Measurements from ENCODE around the gene MGAM2. TPM values are rescaled to one million over a fixed set of nuclear protein-coding genes. Genes with fewer than 3 reads are reported as not detected.

The MGAM2 gene
- total RNA-seq, 1 donor from 2014 or later: not detected

DNA sequence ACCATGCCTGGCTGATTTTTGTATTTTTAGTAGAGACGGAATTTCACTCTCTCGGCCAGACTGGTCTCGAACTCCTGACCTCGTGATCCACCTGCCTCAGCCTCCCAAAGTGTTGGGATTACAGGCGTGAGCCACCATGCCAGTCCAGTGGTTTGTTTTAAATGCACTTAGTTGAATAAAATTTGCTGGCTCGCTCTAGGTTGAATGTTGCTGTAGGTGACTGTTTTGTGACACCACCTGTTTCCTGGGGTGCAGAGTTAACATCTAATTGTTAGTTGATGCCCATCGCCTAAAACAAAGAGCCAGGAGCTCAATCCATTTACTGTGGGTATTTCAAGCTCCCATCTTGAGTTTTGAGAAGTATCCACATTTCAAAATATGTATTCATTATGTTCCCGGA is 31.2 kb downstream of the MGAM2 start:
- no peak for DNase-seq
- no peak overlapping the region for H3K4me3 Mint-ChIP-seq (ENCODE audit: unreplicated experiment)
- no peak overlapping the region for H3K27ac Mint-ChIP-seq (ENCODE audit: unreplicated experiment)
- H3K4me1 Mint-ChIP-seq (ENCODE audit: low read depth, unreplicated experiment): peaks cover 12% of the 10 kb centered on the region
- no peaks in the 10 kb centered on the region for H3K9me3 Mint-ChIP-seq (ENCODE audit: unreplicated experiment)
- H3K36me3 Mint-ChIP-seq (ENCODE audit: unreplicated experiment): no peaks in the 10 kb centered on the region
- no peak for TF ChIP-seq CTCF (IDR thresholded peaks at IDR 0.05; ENCODE audit: partially characterized antibody, unreplicated experiment)
- no peaks in the 10 kb centered on the region for H3K27me3 Mint-ChIP-seq (ENCODE audit: unreplicated experiment)

DNA sequence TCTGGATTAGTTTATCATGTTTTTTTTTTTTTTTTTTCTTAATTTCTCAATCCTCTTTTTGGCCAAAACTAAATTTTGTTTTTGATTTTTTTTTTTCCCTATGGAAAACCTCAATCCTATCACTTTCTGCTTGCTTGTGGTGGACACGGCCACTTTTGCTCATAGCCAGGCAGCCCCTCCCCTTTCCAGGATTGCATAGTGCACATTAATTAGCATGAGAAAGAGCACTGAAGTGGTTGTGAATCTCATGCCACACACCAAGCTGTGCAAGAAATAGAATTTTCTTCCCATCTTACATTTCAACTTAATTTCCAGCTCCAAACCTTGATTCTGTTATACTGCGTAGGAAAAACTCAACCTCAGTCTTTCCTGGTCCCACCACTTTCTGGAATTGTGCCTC is 34.6 kb downstream of the MGAM2 start:
- Mint-ChIP-seq H3K36me3 (ENCODE audit: unreplicated experiment) (no peaks in the 10 kb centered on the region), H3K4me3 (ENCODE audit: unreplicated experiment) (no peak overlapping the region), H3K9me3 (ENCODE audit: unreplicated experiment) (no peaks in the 10 kb centered on the region), H3K27me3 (ENCODE audit: unreplicated experiment) (no peaks in the 10 kb centered on the region), H3K4me1 (ENCODE audit: low read depth, unreplicated experiment) (peaks cover 4% of the 10 kb centered on the region), H3K27ac (ENCODE audit: unreplicated experiment) (no peak overlapping the region)
- no peak for TF ChIP-seq CTCF (IDR thresholded peaks at IDR 0.05; ENCODE audit: partially characterized antibody, unreplicated experiment)
- no peak for DNase-seq

- Mint-ChIP-seq H3K27ac (ENCODE audit: unreplicated experiment) (no peak overlapping the region), H3K9me3 (ENCODE audit: unreplicated experiment) (no peaks in the 10 kb centered on the region), H3K4me3 (ENCODE audit: unreplicated experiment) (no peak overlapping the region), H3K36me3 (ENCODE audit: unreplicated experiment) (no peaks in the 10 kb centered on the region), H3K4me1 (ENCODE audit: low read depth, unreplicated experiment) (peaks cover 4% of the 10 kb centered on the region), H3K27me3 (ENCODE audit: unreplicated experiment) (no peaks in the 10 kb centered on the region)
- no peak for TF ChIP-seq CTCF (IDR thresholded peaks at IDR 0.05; ENCODE audit: partially characterized antibody, unreplicated experiment)
- no peak for DNase-seq
Observed at GRCh38 chr7:142150356-142150755, 38.8 kb downstream of the MGAM2 start.

DNA sequence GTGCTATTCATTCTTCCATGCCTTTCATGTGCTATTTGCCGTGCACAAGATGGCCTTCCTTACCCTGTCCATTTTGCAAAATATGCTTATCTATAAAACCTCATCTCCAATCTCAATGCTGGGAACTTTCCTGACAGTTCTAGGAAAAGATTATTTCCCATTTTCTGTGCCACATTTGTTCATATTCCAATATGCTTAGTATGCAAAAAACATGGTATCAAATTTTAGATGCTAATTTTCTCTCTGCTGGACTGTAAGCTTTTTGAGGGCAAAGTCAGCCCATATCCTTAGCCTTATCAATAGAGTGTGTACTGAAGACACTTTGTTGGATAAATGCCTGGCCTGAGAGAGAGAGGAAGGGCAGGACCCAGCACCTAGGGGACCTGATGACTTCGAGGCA is 39.4 kb downstream of the MGAM2 start:
- no peak overlapping the region for H3K27ac Mint-ChIP-seq (ENCODE audit: unreplicated experiment)
- no peak overlapping the region for H3K4me3 Mint-ChIP-seq (ENCODE audit: unreplicated experiment)
- no peaks in the 10 kb centered on the region for H3K9me3 Mint-ChIP-seq (ENCODE audit: unreplicated experiment)
- DNase-seq: no peak
- H3K36me3 Mint-ChIP-seq (ENCODE audit: unreplicated experiment): no peaks in the 10 kb centered on the region
- peaks cover 3% of the 10 kb centered on the region for H3K4me1 Mint-ChIP-seq (ENCODE audit: low read depth, unreplicated experiment)
- no peak for TF ChIP-seq CTCF (IDR thresholded peaks at IDR 0.05; ENCODE audit: partially characterized antibody, unreplicated experiment)
- no peaks in the 10 kb centered on the region for H3K27me3 Mint-ChIP-seq (ENCODE audit: unreplicated experiment)

- no peak overlapping the region for H3K27ac Mint-ChIP-seq (ENCODE audit: unreplicated experiment)
- DNase-seq: no peak
- H3K27me3 Mint-ChIP-seq (ENCODE audit: unreplicated experiment): no peaks in the 10 kb centered on the region
Observed at GRCh38 chr7:142152076-142152475, 40.6 kb downstream of the MGAM2 start.

More at GRCh38 chr7:142152076-142152475, 40.6 kb downstream of the MGAM2 start:
- Mint-ChIP-seq H3K36me3 (ENCODE audit: unreplicated experiment) (no peaks in the 10 kb centered on the region), H3K4me3 (ENCODE audit: unreplicated experiment) (no peak overlapping the region), H3K4me1 (ENCODE audit: low read depth, unreplicated experiment) (no peaks in the 10 kb centered on the region), H3K9me3 (ENCODE audit: unreplicated experiment) (no peaks in the 10 kb centered on the region)
- TF ChIP-seq CTCF (IDR thresholded peaks at IDR 0.05; ENCODE audit: partially characterized antibody, unreplicated experiment): no peak

All from glutamatergic neuron (in vitro differentiated cells).